Choroid plexus epithelial cell (primary cell): ENCODE data around the gene IGFL1.
"Not testable (repeated sequence)": the region's sequence is repeated elsewhere in the genome, so short reads cannot be mapped to it uniquely, and the experiment has no call there.

Experiments used
- DNase-seq: peaks from one replicate; pipeline ENCODE4 v3.0.0-alpha.2; 2010; ENCODE audit warnings: low read depth
- H3K4me3 ChIP-seq: 2 replicates; pipeline ENCODE4 v1.5.1; 2011; ENCODE audit warnings: low read depth, mild to moderate bottlenecking, control low read depth, low read length, moderate library complexity
- CTCF ChIP-seq: conservative IDR thresholded peaks from 2 replicates; pipeline ENCODE4 v1.5.1; 2011; ENCODE audit warnings: low read depth, mild to moderate bottlenecking, control low read depth, inconsistent platforms, low read length, moderate library complexity

The IGFL1 gene

DNA sequence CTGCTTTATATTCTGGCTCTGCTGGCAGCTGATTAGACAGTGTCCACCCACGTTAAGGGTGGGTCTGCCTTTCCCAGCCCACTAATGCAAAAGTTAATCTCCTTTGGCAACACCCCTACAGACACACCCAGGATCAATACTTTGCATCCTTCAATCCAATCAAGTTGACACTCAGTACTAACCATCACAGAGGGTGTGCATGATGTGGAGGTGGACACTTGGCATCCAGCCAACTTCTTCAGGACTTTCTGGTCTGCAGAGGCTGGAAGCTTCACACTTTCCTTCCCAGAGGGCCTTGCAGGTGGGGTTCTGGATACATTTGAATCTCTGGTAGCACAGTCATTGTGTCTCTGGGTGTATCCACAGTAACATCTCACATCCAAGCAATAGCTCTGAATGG, 18.9 kb upstream of the IGFL1 start:
- no peak for TF ChIP-seq CTCF
- DNase-seq: no peak
- no peak overlapping the region for H3K4me3 ChIP-seq

- H3K4me3 ChIP-seq: no peak overlapping the region
- TF ChIP-seq CTCF: no peak
- no peak for DNase-seq
Measured at GRCh38 chr19:46211201-46211881, 18.2 kb upstream of the IGFL1 start.

DNA sequence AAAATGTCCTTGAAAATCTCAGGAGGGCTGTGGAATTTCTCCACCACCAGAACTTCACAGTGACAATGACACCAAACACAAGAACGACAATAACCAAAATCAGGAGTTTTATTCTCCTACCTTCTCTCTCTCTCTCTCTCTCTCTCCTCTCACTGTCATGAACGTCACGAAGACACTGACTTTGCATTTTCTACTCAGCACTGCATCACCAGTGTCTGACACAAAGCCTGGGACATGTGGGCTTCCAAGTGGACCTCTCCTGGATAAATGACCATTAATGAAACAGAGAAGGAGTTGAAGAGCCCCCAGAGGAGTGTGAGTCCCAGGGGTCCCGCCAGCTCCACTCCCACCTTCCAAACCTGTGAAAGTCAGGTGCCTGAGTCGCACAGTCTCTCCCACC, 16.9 kb upstream of the IGFL1 start:
- H3K4me3 ChIP-seq, DNase-seq: not testable (repeated sequence)

- DNase-seq: no peak
- no peak overlapping the region for H3K4me3 ChIP-seq
- no peak for TF ChIP-seq CTCF
Measured at GRCh38 chr19:46213156-46213555, 16.4 kb upstream of the IGFL1 start.

DNA sequence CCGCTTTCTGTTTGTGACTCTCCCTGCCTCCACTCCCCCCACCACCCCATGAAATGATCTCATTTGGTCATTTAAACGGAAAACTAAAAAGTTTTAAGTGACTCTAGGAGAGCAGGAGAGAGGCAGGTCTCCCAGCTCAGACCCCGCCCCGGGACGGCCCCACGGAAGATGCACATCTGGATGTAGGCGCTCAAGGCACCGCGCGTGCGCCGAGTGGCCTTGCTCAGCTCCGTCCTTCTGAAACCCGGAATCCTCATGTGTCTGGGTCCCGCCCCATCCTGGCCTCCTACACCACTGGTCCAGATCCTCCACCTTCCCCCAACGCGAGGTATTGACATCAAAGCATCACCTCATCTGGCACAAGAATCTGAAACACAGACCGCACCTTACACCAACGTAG, 15.7 kb upstream of the IGFL1 start:
- no peak overlapping the region for H3K4me3 ChIP-seq
- no peak for TF ChIP-seq CTCF
- no peak for DNase-seq

DNA sequence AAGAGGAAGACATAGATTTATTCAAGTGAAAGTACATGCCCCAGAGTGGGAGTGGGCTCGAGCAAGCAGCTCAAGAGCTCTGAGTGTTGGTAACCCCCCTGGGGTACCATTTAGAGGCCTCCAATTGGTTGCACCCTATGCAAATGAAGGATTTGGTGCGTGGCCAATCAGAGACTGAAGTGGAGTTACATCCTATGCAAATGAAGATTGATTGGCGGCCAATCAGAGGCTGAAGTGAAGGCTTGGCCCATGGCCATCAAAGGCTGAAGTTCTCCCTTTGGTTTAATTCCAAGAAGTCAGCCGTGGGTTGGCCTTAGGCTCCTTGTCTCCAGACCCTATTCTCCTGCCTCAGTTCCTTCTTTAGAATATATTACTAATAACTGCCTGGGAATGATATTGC, 12.9 kb upstream of the IGFL1 start:
- TF ChIP-seq CTCF: no peak
- H3K4me3 ChIP-seq: no peak overlapping the region
- no peak for DNase-seq

GRCh38 chr19:46217476-46217875, 12.1 kb upstream of the IGFL1 start:
- DNase-seq: no peak
- no peak for TF ChIP-seq CTCF
- H3K4me3 ChIP-seq: no peak overlapping the region
